H1 (cell line): ENCODE data around the gene FOSB. TPM values are rescaled to one million over a fixed set of nuclear protein-coding genes. Genes with fewer than 3 reads are reported as not detected.

ENCODE experiments used
- ASH2L ChIP-seq: fragments of 200-600, 300-600 bp; sonication (generic); IDR thresholded peaks from one replicate; pipeline ENCODE4 v1.7.1; 2017; ENCODE audit warnings: low read length
- CHD1 ChIP-seq: IDR thresholded peaks from 2 replicates; pipeline ENCODE4 v1.6.1; 2012; ENCODE audit warnings: low read depth, low read length, improper control_type of control experiment
- GABPA ChIP-seq: IDR thresholded peaks from 2 replicates; pipeline ENCODE4 v1.6.1; 2011; ENCODE audit warnings: mild to moderate bottlenecking, low read length, moderate library complexity, borderline replicate concordance; ENCODE audit not compliant: insufficient read depth
- GTF2F1 ChIP-seq: IDR thresholded peaks from 2 replicates; pipeline ENCODE4 v1.6.1; 2012; ENCODE audit warnings: low read depth, low read length, improper control_type of control experiment, borderline replicate concordance
- POU5F1 ChIP-seq: IDR thresholded peaks from 2 replicates; pipeline ENCODE4 v1.6.1; 2011; ENCODE audit warnings: low read depth, mild to moderate bottlenecking, low read length, moderate library complexity
- polyA plus RNA-seq, 7 experiments: library from polyadenylated mRNA; depleted of rRNA in 3 of 7; stranded (reverse) in 5 of 7; unstranded in 2 of 7; fragments of >200 nt in 5 of 7; fragments of 200-250 nt in 2 of 7; gene quantifications; 1 replicate in 5 of 7; 2 replicates in 1 of 7; 4 replicates in 1 of 7; pipeline versions ENCODE4 v1.2.1 to v1.2.3, GENCODE V29; 2011 to 2013; ENCODE audit warnings: missing spikeins in 2 of 7, mixed read lengths in 2 of 7
- total RNA-seq: library from RNA; stranded (reverse); fragmentation: NEBNext Ultra II Directional; extraction: Animal tissue kit (Norgen Biotek cat#: 25700); gene quantifications from 2 replicates; pipeline ENCODE4 v1.2.1, GENCODE V29; 2021

The FOSB gene
- total and polyA plus RNA-seq, 2 of the 8 experiments (the other 6 are each of a cell fraction or from before 2014, with no cell fraction given): 0.44 to 2.7 TPM

DNA sequence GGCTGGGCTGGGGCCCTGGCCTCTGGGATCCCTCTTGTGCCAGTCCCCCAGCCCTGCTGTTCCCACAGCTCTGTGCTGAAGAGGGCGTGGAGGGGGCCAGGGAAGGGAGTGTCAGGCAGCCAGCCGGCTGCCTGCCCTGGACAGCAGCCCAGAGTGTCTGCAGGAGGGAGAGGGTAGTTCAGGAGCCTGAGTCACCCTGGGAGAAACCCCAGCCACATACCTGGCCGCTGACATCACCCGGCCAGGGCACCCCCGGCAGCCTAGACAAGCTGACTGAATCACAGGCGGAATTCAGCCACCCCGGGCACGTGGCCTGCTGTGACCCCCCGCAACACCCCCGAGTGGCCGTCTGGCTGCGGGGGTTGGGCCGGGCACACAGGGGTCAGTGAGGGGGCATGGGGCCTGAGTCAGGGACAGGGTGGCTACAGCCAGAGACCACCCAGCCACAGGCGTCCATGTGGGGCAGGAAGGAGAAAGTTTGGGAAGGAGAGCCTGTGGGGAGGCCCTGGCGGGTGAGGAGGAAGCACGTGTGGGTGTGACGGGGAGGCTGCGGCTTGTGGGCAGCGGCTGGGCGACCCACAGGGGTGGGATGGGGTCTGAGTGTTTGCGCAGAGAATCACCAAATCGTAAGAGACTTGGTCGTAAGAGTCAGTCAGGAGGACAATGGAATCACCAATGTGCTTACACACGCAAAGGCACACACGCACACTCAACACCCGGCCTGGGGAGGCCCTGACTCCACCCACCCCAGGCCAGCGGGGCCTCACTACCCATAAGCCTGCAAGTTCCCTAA, 11.9 kb upstream of the FOSB start (continued):
- no peak for TF ChIP-seq CHD1
- TF ChIP-seq GTF2F1: no peak
- peak; percentile 26 for TF ChIP-seq ASH2L
- no peak for TF ChIP-seq POU5F1
- no peak for TF ChIP-seq GABPA
